HepG2 (cell line): ENCODE results near the gene PDP2. TPM values are rescaled to one million over a fixed set of nuclear protein-coding genes. Genes with fewer than 3 reads are reported as not detected.
A peak's percentile ranks its signal among the peaks of the same experiment; 100 is the strongest.

Experiments
- AHDC1 ChIP-seq: sonication (generic); formaldehyde crosslinking; IDR thresholded peaks from 2 replicates; pipeline ENCODE4 v1.5.1; 2020; ENCODE audit warnings: mild to moderate bottlenecking, missing genetic modification reagents, borderline replicate concordance
- CHCHD3 ChIP-seq: sonication (generic); formaldehyde crosslinking; IDR thresholded peaks from 2 replicates; pipeline ENCODE4 v1.8.0; 2022; ENCODE audit warnings: mild to moderate bottlenecking, missing genetic modification reagents, moderate library complexity
- FOXK1 ChIP-seq: sonication (generic); formaldehyde crosslinking; IDR thresholded peaks from 2 replicates; pipeline ENCODE4 v1.4.0; 2020; ENCODE audit warnings: low read depth, missing genetic modification reagents, borderline replicate concordance
- HNRNPH1 ChIP-seq: fragments of 200-400 bp; formaldehyde crosslinking; optimal IDR thresholded peaks from 2 replicates; pipeline ENCODE3; 2017; ENCODE audit warnings: mild to moderate bottlenecking, low read depth, low read length
- KLF13 ChIP-seq: sonication (generic); formaldehyde crosslinking; IDR thresholded peaks from 2 replicates; pipeline ENCODE4 v1.4.0; 2020; ENCODE audit warnings: mild to moderate bottlenecking, missing genetic modification reagents
- MXD4 ChIP-seq: IDR thresholded peaks from 2 replicates; pipeline ENCODE4 v1.6.1; 2016; ENCODE audit warnings: mild to moderate bottlenecking, missing biosample characterization, missing genetic modification reagents
- POLR2G ChIP-seq: fragments of 200-400 bp; formaldehyde crosslinking; IDR thresholded peaks from 2 replicates; pipeline ENCODE4 v1.6.1; 2018; ENCODE audit warnings: mild to moderate bottlenecking, low read depth, low read length, moderate library complexity
- TEAD3 ChIP-seq: optimal IDR thresholded peaks from 2 replicates; pipeline ENCODE3; 2016; ENCODE audit warnings: borderline replicate concordance
- THAP9 ChIP-seq: sonication (generic); formaldehyde crosslinking; IDR thresholded peaks from 2 replicates; pipeline ENCODE4; 2020; ENCODE audit warnings: missing genetic modification reagents, mild to moderate bottlenecking, borderline replicate concordance
- ZNF407 ChIP-seq: sonication (generic); formaldehyde crosslinking; IDR thresholded peaks from one replicate; pipeline ENCODE4 v1.5.1; 2020; ENCODE audit warnings: mild to moderate bottlenecking, missing genetic modification reagents; ENCODE audit errors: not compliant biosample characterization
- ZNF569 ChIP-seq: sonication (generic); formaldehyde crosslinking; IDR thresholded peaks from 2 replicates; pipeline ENCODE4 v1.5.0; 2020; ENCODE audit warnings: mild to moderate bottlenecking, missing genetic modification reagents, moderate library complexity, borderline replicate concordance
- polyA plus RNA-seq, 8 experiments: library from polyadenylated mRNA; depleted of rRNA in 3 of 8; stranded (reverse) in 7 of 8; unstranded in 1 of 8; fragments of >200 nt; fragmentation: Illumina TruSeq in 4 of 8; extraction: Trizol in 4 of 8; gene quantifications; 2 replicates each; pipeline versions ENCODE4 v1.2.1 to v1.2.3, GENCODE V29; 2011 to 2016; ENCODE audit warnings: low read depth in 4 of 8, missing spikeins in 1 of 8, mixed read lengths in 1 of 8; ENCODE audit not compliant: insufficient read depth in 1 of 8
- total RNA-seq, 5 experiments: library from RNA; depleted of rRNA; stranded (reverse); fragments of >200 nt; fragmentation: Illumina TruSeq; extraction: Trizol; gene quantifications; 2 replicates each; pipeline ENCODE4 v1.2.3, GENCODE V29; 2016; ENCODE audit warnings: low read depth in 1 of 5

Gene PDP2
- total and polyA plus RNA-seq, 2 of the 13 experiments (the other 11 are each of a cell fraction or from before 2014, with no cell fraction given) = 12.8 to 15.8 TPM

- TF ChIP-seq ZNF407 (CRISPR knock-in tag) (no peak), THAP9 (CRISPR knock-in tag) (peak; percentile 64), MXD4 (CRISPR knock-in tag) (peak; percentile 93), POLR2G (peak; percentile 97), ZNF569 (CRISPR knock-in tag) (no peak), CHCHD3 (CRISPR knock-in tag) (peak; percentile 59; the same call in 1 of the 2 replicates), AHDC1 (no peak), FOXK1 (CRISPR knock-in tag) (peak; percentile 87), KLF13 (CRISPR knock-in tag) (0 out of 2 replicates have a peak, but pooled peaks have one; percentile 41), TEAD3 (CRISPR knock-in tag) (peak; percentile 72), HNRNPH1 (no peak)
These were observed 54.0 kb downstream of the PDP2 start, which contains the start of gene CIAO2B (continued) for GRCh38 chr16:66934138-66934838.
